Peyer's patch (tissue), 4 donors: ENCODE data around the gene CDH6.

ENCODE experiments used
- CTCF ChIP-seq, 6 experiments: fragments of 450-650 bp in 4 of 6; fragments of 200-600 bp in 2 of 6; sonication (generic) in 1 of 6; IDR thresholded peaks; one replicate each; pipeline ENCODE4 v1.5.1; 2017 to 2019; ENCODE audit warnings: antibody characterized with exemption in 6 of 6, mild to moderate bottlenecking in 3 of 6, moderate library complexity in 1 of 6
- POLR2A ChIP-seq, 2 donors: fragments of 450-650 bp; IDR thresholded peaks; one replicate each; pipeline ENCODE4 v1.5.1; 2017; ENCODE audit warnings: antibody characterized with exemption in 2 of 2, mild to moderate bottlenecking in 2 of 2, moderate library complexity in 2 of 2

DNA sequence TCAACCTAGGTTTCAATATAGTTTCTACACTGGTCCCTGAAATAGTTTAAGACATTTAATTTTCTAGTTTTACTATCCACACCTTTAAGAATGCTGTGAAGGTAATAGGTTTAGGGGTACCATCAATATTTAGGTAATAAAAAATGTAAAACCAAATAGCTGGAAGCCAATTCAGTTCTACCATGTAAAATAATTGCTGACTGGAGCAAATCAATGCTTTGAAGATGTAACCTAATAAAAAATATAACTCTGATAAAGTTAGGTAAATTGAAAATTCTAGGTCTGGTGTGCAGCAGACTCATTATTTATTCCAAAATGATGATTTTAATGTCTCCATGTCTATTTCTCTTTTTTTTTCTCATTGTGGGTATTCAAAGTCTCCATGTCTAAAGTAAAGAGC is 21.8 kb downstream of the CDH6 start:
- TF ChIP-seq POLR2A (IDR thresholded peaks at IDR 0.05): no peak
- no peak for TF ChIP-seq CTCF (IDR thresholded peaks at IDR 0.05)
